Neural cell (in vitro differentiated cells): ENCODE results near the gene SLX4IP.

ENCODE experiments used
- CTCF ChIP-seq: fragments of 450-650 bp; IDR thresholded peaks from 2 replicates; pipeline ENCODE4 v1.5.1; 2014; ENCODE audit warnings: antibody characterized with exemption, mild to moderate bottlenecking, moderate library complexity; ENCODE audit not compliant: poor library complexity, severe bottlenecking
- EZH2 ChIP-seq: fragments of 200-600, 300-800 bp; shearing (Covaris generic), sonication (generic); IDR thresholded peaks from 2 replicates; pipeline ENCODE4 v1.6.1; 2014; ENCODE audit warnings: antibody characterized with exemption, low read length, borderline replicate concordance, mild to moderate bottlenecking; ENCODE audit not compliant: insufficient read depth, poor library complexity, severe bottlenecking
- POLR2AphosphoS5 ChIP-seq: IDR thresholded peaks from 2 replicates; pipeline ENCODE4 v1.6.1; 2012
- RAD21 ChIP-seq: fragments of 450-650 bp; conservative IDR thresholded peaks from 2 replicates; pipeline ENCODE4 v1.6.1; 2014; ENCODE audit warnings: antibody characterized with exemption, mild to moderate bottlenecking, moderate library complexity
- TAF1 ChIP-seq: IDR thresholded peaks from 2 replicates; pipeline ENCODE4 v1.6.1; 2012; ENCODE audit warnings: low read depth

GRCh38 chr20:10492065-10492464 lies 57.0 kb downstream of the SLX4IP start:
- TF ChIP-seq CTCF (no peak), POLR2AphosphoS5 (no peak), TAF1 (no peak), EZH2 (no peak), RAD21 (no peak)
